ENCODE results near the gene C14orf93. TPM values are rescaled to one million over a fixed set of nuclear protein-coding genes. Genes with fewer than 3 reads are reported as not detected.
A peak's percentile ranks its signal among the peaks of the same experiment; 100 is the strongest.

The C14orf93 gene
- total and polyA plus RNA-seq, 9 donors: 8.8 to 15.9 (median 10.9) TPM

- Histone ChIP-seq H3K9me3 (replicated peaks; ENCODE audit: control insufficient read depth, low read depth, low read length) (no peaks in the 10 kb centered on the region), H3K4me3 (ENCODE audit: low read length) (no peak overlapping the region), H3K27ac (ENCODE audit: low read length) (peak overlapping the region; percentile 20), H3K27me3 (ENCODE audit: control insufficient read depth, insufficient read depth, low read length) (no peaks in the 10 kb centered on the region), H3K36me3 (ENCODE audit: control insufficient read depth, insufficient read depth, low read length) (peaks cover 7% of the 10 kb centered on the region), H3K4me1 (ENCODE audit: control insufficient read depth, insufficient read depth, low read length) (peaks cover 6% of the 10 kb centered on the region)
- WGBS (ENCODE audit: insufficient coverage): 85% methylated on average over 8 of the region's 13 CpGs
- no peak for DNase-seq
Observed at GRCh38 chr14:23045419-23046357, 35.7 kb upstream of the C14orf93 start.

DNA sequence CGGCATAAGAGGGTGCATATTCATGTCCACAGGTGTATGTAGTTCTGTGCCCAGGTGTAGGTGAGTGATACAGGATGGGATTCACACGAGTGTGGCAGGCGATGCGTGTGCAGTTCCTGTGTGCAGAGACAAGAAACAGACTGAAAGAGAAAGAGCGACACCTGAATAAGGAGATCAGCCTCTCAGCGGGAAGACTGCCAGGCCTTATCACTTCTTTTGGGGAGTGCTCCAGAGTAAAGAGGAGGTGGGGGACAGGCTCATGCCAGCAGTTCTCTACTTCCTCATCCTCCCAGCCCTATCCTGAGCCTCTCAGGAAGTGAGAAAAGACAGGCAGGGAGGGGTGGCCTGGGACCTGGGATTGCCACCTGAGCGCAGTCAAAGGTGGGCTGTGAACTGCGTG, 34.9 kb upstream of the C14orf93 start:
- peaks cover 7% of the 10 kb centered on the region for H3K36me3 ChIP-seq (ENCODE audit: control insufficient read depth, insufficient read depth, low read length)
- no peak overlapping the region for H3K27ac ChIP-seq (ENCODE audit: low read length)
- DNase-seq: no peak
- H3K27me3 ChIP-seq (ENCODE audit: control insufficient read depth, insufficient read depth, low read length): no peaks in the 10 kb centered on the region
- peaks cover 6% of the 10 kb centered on the region for H3K4me1 ChIP-seq (ENCODE audit: control insufficient read depth, insufficient read depth, low read length)
- H3K9me3 ChIP-seq (replicated peaks; ENCODE audit: control insufficient read depth, low read depth, low read length): no peaks in the 10 kb centered on the region
- H3K4me3 ChIP-seq (ENCODE audit: low read length): no peak overlapping the region
- WGBS (ENCODE audit: insufficient coverage): 82% methylated on average over 4 of the region's 8 CpGs

DNA sequence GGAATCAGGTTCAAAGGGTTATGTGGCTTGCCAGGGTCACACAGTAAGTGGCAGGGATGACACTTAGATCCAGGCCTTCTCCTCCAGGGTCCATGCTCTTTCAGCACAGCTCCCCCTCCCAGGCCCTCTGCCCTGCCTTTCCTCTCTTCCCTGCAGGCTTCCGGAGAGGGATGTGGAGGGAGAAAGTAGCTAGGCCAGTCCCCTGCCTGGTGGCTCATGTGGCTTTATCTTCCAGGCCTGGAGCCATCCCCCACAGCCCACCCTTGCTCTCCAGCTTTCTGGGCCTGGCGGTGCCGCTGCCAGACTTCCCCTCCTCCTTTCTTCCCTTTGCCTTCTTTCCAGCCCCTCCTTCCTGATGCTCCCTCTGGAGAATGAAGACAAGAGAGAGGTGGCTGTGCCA, 33.8 kb upstream of the C14orf93 start:
- Histone ChIP-seq H3K27me3 (ENCODE audit: control insufficient read depth, insufficient read depth, low read length) (no peaks in the 10 kb centered on the region), H3K27ac (ENCODE audit: low read length) (no peak overlapping the region), H3K4me1 (ENCODE audit: control insufficient read depth, insufficient read depth, low read length) (peaks cover 6% of the 10 kb centered on the region), H3K4me3 (ENCODE audit: low read length) (no peak overlapping the region), H3K36me3 (ENCODE audit: control insufficient read depth, insufficient read depth, low read length) (peaks cover 3% of the 10 kb centered on the region), H3K9me3 (replicated peaks; ENCODE audit: control insufficient read depth, low read depth, low read length) (no peaks in the 10 kb centered on the region)
- WGBS (ENCODE audit: insufficient coverage): no CpG with 5 or more reads among the region's 3 CpGs
- DNase-seq: no peak

DNA sequence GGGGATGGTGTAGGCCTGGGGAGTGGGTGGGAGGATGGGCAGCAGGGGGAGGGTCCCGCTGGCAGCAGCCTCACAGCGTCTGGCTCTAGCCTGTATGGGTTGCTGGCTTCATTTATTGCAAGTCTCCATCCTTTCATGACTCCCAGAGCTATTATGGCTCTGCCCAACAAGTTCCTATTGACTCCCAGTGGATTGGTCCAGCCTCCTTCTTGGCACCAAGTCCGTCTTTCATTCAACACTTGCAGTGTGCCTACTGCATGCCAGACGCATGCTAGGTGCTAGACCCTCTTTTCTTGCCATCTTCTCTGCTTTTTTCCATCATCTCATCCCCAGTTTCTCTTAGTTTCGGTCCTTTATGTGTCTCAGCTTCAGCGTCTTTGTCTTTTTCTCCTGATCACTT, 33.2 kb upstream of the C14orf93 start:
- no peaks in the 10 kb centered on the region for H3K9me3 ChIP-seq (replicated peaks; ENCODE audit: control insufficient read depth, low read depth, low read length)
- H3K27ac ChIP-seq (ENCODE audit: low read length): no peak overlapping the region
- no peak overlapping the region for H3K4me3 ChIP-seq (ENCODE audit: low read length)
- H3K27me3 ChIP-seq (ENCODE audit: control insufficient read depth, insufficient read depth, low read length): no peaks in the 10 kb centered on the region
- peaks cover 6% of the 10 kb centered on the region for H3K4me1 ChIP-seq (ENCODE audit: control insufficient read depth, insufficient read depth, low read length)
- 71% methylated on average over 3 of the region's 6 CpGs for WGBS (ENCODE audit: insufficient coverage)
- DNase-seq: no peak
- H3K36me3 ChIP-seq (ENCODE audit: control insufficient read depth, insufficient read depth, low read length): no peaks in the 10 kb centered on the region

GRCh38 chr14:23042162-23042965, 32.4 kb upstream of the C14orf93 start, which contains the start of gene PSMB11:
Gene PSMB11, plus strand, starts transcription at chr14:23042212. Its CDS starts 14 bp downstream, at chr14:23042226.
- Histone ChIP-seq H3K27ac (ENCODE audit: low read length) (no peak within 1 kb of the TSS), H3K36me3 (ENCODE audit: control insufficient read depth, insufficient read depth, low read length) (no peaks in the 10 kb centered on the region), H3K4me1 (ENCODE audit: control insufficient read depth, insufficient read depth, low read length) (peaks cover 6% of the 10 kb centered on the region), H3K9me3 (replicated peaks; ENCODE audit: control insufficient read depth, low read depth, low read length) (no peaks in the 10 kb centered on the region), H3K27me3 (ENCODE audit: control insufficient read depth, insufficient read depth, low read length) (no peaks in the 10 kb centered on the region), H3K4me3 (ENCODE audit: low read length) (no peak within 1 kb of the TSS)
- 93% methylated on average over 36 of the region's 36 CpGs for WGBS (ENCODE audit: insufficient coverage)
- no peak for DNase-seq

- H3K4me3 ChIP-seq (ENCODE audit: low read length): no peak overlapping the region
- no peaks in the 10 kb centered on the region for H3K36me3 ChIP-seq (ENCODE audit: control insufficient read depth, insufficient read depth, low read length)
- H3K4me1 ChIP-seq (ENCODE audit: control insufficient read depth, insufficient read depth, low read length): peaks cover 6% of the 10 kb centered on the region
- DNase-seq: no peak
- H3K9me3 ChIP-seq (replicated peaks; ENCODE audit: control insufficient read depth, low read depth, low read length): no peaks in the 10 kb centered on the region
- no peak overlapping the region for H3K27ac ChIP-seq (ENCODE audit: low read length)
- WGBS (ENCODE audit: insufficient coverage): 52% methylated on average over 4 of the region's 8 CpGs
- H3K27me3 ChIP-seq (ENCODE audit: control insufficient read depth, insufficient read depth, low read length): no peaks in the 10 kb centered on the region
Observed at GRCh38 chr14:23041729-23042128, 31.8 kb upstream of the C14orf93 start.

DNA sequence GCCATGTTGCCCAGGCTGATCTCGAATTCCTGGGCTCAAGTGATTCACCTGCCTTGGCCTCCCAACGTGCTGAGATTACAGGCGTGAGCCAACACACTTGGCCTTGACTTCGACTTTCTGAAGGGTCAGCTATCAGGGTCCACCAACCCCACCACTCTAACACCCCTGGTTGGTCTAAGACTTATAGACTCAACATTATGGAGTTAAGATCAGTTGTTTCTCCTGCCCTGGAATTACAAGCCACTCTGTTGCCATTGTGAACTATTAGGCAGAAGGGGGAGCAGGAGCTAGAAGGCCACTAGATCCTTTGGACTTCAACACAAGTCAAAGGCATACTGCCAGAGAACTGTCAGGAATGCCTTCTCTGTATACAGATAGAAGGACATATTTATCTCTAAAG, 30.2 kb upstream of the C14orf93 start:
- Histone ChIP-seq H3K27ac (ENCODE audit: low read length) (no peak overlapping the region), H3K9me3 (replicated peaks; ENCODE audit: control insufficient read depth, low read depth, low read length) (no peaks in the 10 kb centered on the region), H3K4me1 (ENCODE audit: control insufficient read depth, insufficient read depth, low read length) (peaks cover 5% of the 10 kb centered on the region), H3K27me3 (ENCODE audit: control insufficient read depth, insufficient read depth, low read length) (no peaks in the 10 kb centered on the region), H3K4me3 (ENCODE audit: low read length) (no peak overlapping the region), H3K36me3 (ENCODE audit: control insufficient read depth, insufficient read depth, low read length) (no peaks in the 10 kb centered on the region)
- DNase-seq: no peak
- WGBS (ENCODE audit: insufficient coverage): no CpG with 5 or more reads among the region's 4 CpGs

- DNase-seq: no peak
- Histone ChIP-seq H3K36me3 (ENCODE audit: control insufficient read depth, insufficient read depth, low read length) (peaks cover 24% of the 10 kb centered on the region), H3K4me3 (ENCODE audit: low read length) (peak overlapping the region; percentile 83), H3K4me1 (ENCODE audit: control insufficient read depth, insufficient read depth, low read length) (peaks cover 11% of the 10 kb centered on the region), H3K27me3 (ENCODE audit: control insufficient read depth, insufficient read depth, low read length) (no peaks in the 10 kb centered on the region), H3K27ac (ENCODE audit: low read length) (peak overlapping the region; percentile 98), H3K9me3 (replicated peaks; ENCODE audit: control insufficient read depth, low read depth, low read length) (no peaks in the 10 kb centered on the region)
- no CpG with 5 or more reads among the region's 14 CpGs for WGBS (ENCODE audit: insufficient coverage)
Observed at GRCh38 chr14:23035303-23036144, 25.6 kb upstream of the C14orf93 start.

- WGBS (ENCODE audit: insufficient coverage): 0% methylated on average over 26 of the region's 36 CpGs
Observed at GRCh38 chr14:23034498-23035302, 24.8 kb upstream of the C14orf93 start, which contains the start of gene PSMB5. Gene PSMB5, minus strand, starts transcription at chr14:23034900. Its CDS starts 19 bp downstream, at chr14:23034881.

More at GRCh38 chr14:23034498-23035302, 24.8 kb upstream of the C14orf93 start, which contains the start of gene PSMB5:
- Histone ChIP-seq H3K4me1 (ENCODE audit: control insufficient read depth, insufficient read depth, low read length) (peaks cover 11% of the 10 kb centered on the region), H3K4me3 (ENCODE audit: low read length) (peak within 1 kb of the TSS; percentile 83), H3K27me3 (ENCODE audit: control insufficient read depth, insufficient read depth, low read length) (no peaks in the 10 kb centered on the region), H3K27ac (ENCODE audit: low read length) (peak within 1 kb of the TSS; percentile 98), H3K9me3 (replicated peaks; ENCODE audit: control insufficient read depth, low read depth, low read length) (no peaks in the 10 kb centered on the region), H3K36me3 (ENCODE audit: control insufficient read depth, insufficient read depth, low read length) (peaks cover 27% of the 10 kb centered on the region)
- DNase-seq: peak; percentile 98

Measured in muscle of leg (tissue), 11 donors.